Pancreas (tissue), 10 donors: Measurements from ENCODE around the gene FOXP2. TPM values are rescaled to one million over a fixed set of nuclear protein-coding genes. Genes with fewer than 3 reads are reported as not detected.
"Not testable (repeated sequence)": the region's sequence is repeated elsewhere in the genome, so short reads cannot be mapped to it uniquely, and the experiment has no call there.

Source experiments
- ATAC-seq, 4 donors: fragments of 200-7000 bp; cut with Tn5 transposase; one replicate each; pipeline versions ENCODE4 v1.8.0 to v1.9.1; 2020; ENCODE audit warnings: mild to moderate bottlenecking in 4 of 4, moderate library complexity in 4 of 4
- DNase-seq, 6 donors: peaks; one replicate each; pipeline ENCODE4 v3.0.0-alpha.2; 2020
- FAIRE-seq: peaks from 2 replicates; lab custom pipeline; 2012; peaks lifted over from hg19 to GRCh38; lab: Jason Lieb, UNC
- H3K27ac ChIP-seq, 4 donors: fragments of 200-600 bp; sonication (generic); 1 replicate in 3 of 4; 2 replicates in 1 of 4; pipeline versions ENCODE4 v1.5.0 to v1.8.0; 2020
- H3K27me3 ChIP-seq, 4 donors: fragments of 200-600 bp; one replicate each; pipeline ENCODE4 v1.8.0; 2021
- H3K36me3 ChIP-seq, 3 donors: fragments of 200-600 bp; sonication (generic) in 1 of 3; one replicate each; pipeline versions ENCODE4 v1.5.0 to v1.8.0; 2020 to 2021
- H3K4me1 ChIP-seq, 3 donors: fragments of 200-600 bp; one replicate each; pipeline ENCODE4 v1.8.0; 2021
- H3K4me3 ChIP-seq, 4 donors: fragments of 200-600 bp; sonication (generic) in 2 of 4; one replicate each; pipeline versions ENCODE4 v1.5.0 to v1.8.0; 2020 to 2021
- H3K9me3 ChIP-seq, 4 donors: fragments of 200-600 bp; one replicate each; pipeline ENCODE4 v1.8.0; 2021
- WGBS, 2 donors: extraction: QIAGEN DNeasy Blood & Tissue Kit; methylation state at CpG; one replicate each; pipeline ENCODE4 v1.1.7; 2013; 5-methylcytosine and 5-hydroxymethylcytosine counted together
- intact Hi-C, 3 donors: fragments of 100-400 bp; cut with DNase I; formaldehyde crosslinking; loops; one replicate each; pipeline versions ENCODE4 v1.11.1 to v1.14.2; 2022
- polyA plus RNA-seq, 2 donors: library from polyadenylated mRNA; stranded (reverse); fragments of 200-250 nt; gene quantifications; one replicate each; pipeline ENCODE4 v1.2.3, GENCODE V29; 2013
- total RNA-seq, 6 donors: library from RNA; stranded (reverse); fragmentation: NEBNext Ultra II Directional in 4 of 6; extraction: Animal tissue kit (Norgen Biotek cat#: 25700) in 4 of 6; gene quantifications; one replicate each; pipeline versions ENCODE4 v1.2.1 to v1.2.4, GENCODE V29; 2021 to 2023
- TF ChIP-seq, protein P1 (sequence below), 4 donors: fragments of 200-600 bp; sonication (generic) in 3 of 4; IDR thresholded peaks; one replicate each; pipeline versions ENCODE4 v1.5.0 to v1.8.0; 2021; ENCODE audit warnings: antibody characterized with exemption in 4 of 4
- donor health status: healthy with polysubstance abuse.
- donor health status: DM: no; HTN: no; CAD: no; lungs with moderate emphysema.
- donor health status: DM: no; HTN: no; CAD: no.
- donor health status: control.
- donor health status: control.
- donor health status: Bipolar disorder and iron deficiency.
- donor health status: DM: yes; HTN: yes; CAD: no.
- donor health status: DM: no; HTN: no; CAD: no.
- donor health status: DM: no; HTN: no; CAD: no.
- donor health status: DM: yes; HTN: yes; CAD: no.

FOXP2 gene
- total and polyA plus RNA-seq, 8 donors: 2.7 to 12.6 (median 10.2) TPM

DNA sequence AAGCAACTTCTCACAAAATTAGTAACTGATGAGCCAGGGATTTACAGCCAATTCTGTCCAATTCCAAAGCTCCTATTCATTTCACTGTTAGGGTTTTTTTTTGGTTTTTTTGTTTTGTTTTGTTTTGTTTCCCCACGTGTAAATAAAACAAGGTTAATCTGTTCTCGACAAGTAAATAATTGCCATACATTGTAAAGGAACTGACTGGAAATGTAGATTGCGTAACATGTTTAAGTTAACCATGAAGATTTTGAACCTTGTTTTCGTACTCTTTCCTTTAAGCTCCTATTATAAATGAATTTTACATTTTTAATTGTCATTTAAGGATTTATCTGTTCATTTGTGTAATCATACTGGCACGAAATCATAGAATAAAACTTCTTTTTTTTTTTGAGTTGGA, 42.0 kb upstream of the FOXP2 start:
- H3K27me3 ChIP-seq: no peaks in the 10 kb centered on the region
- no peak for FAIRE-seq
- intact Hi-C loops: no loop called here
- no peaks in the 10 kb centered on the region for H3K4me1 ChIP-seq
- H3K36me3 ChIP-seq: no peaks in the 10 kb centered on the region
- H3K4me3 ChIP-seq: no peak overlapping the region
- H3K9me3 ChIP-seq: no peaks in the 10 kb centered on the region
- WGBS, 2 donors: 86 to 94% methylated on average over 5 of the region's 5 CpGs
- no peak for ATAC-seq
- TF ChIP-seq, protein P1, sequence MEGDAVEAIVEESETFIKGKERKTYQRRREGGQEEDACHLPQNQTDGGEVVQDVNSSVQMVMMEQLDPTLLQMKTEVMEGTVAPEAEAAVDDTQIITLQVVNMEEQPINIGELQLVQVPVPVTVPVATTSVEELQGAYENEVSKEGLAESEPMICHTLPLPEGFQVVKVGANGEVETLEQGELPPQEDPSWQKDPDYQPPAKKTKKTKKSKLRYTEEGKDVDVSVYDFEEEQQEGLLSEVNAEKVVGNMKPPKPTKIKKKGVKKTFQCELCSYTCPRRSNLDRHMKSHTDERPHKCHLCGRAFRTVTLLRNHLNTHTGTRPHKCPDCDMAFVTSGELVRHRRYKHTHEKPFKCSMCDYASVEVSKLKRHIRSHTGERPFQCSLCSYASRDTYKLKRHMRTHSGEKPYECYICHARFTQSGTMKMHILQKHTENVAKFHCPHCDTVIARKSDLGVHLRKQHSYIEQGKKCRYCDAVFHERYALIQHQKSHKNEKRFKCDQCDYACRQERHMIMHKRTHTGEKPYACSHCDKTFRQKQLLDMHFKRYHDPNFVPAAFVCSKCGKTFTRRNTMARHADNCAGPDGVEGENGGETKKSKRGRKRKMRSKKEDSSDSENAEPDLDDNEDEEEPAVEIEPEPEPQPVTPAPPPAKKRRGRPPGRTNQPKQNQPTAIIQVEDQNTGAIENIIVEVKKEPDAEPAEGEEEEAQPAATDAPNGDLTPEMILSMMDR (IDR thresholded peaks at IDR 0.05): no peak
- H3K27ac ChIP-seq: no peak overlapping the region
- no peak for DNase-seq

DNA sequence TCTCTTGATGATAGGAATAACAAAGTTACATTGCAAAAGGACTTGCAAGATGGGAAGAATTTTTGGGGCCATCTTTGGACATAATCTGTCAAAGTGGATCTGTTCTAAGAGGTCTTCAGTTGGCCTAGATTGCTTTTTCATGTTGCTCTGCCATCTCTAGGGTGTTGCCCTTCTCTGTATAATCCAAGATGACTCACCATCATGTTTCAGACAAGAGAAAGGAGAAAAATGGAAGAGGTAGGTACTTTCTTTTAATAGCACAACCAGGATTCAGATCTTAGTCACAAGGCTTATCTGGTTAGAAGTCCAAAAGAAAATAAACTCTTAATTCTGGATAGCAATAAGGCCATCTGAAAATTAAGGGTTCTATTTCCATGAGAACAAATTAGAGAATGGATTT, 38.7 kb upstream of the FOXP2 start:
- TF ChIP-seq, protein P1 (IDR thresholded peaks at IDR 0.05): no peak
- intact Hi-C loops: no loop called here
- H3K9me3 ChIP-seq: no peaks in the 10 kb centered on the region
- ATAC-seq: no peak
- DNase-seq: no peak
- no peak overlapping the region for H3K27ac ChIP-seq
- H3K4me1 ChIP-seq: no peaks in the 10 kb centered on the region
- H3K36me3 ChIP-seq: no peaks in the 10 kb centered on the region
- FAIRE-seq: no peak
- no peak overlapping the region for H3K4me3 ChIP-seq
- no peaks in the 10 kb centered on the region for H3K27me3 ChIP-seq

DNA sequence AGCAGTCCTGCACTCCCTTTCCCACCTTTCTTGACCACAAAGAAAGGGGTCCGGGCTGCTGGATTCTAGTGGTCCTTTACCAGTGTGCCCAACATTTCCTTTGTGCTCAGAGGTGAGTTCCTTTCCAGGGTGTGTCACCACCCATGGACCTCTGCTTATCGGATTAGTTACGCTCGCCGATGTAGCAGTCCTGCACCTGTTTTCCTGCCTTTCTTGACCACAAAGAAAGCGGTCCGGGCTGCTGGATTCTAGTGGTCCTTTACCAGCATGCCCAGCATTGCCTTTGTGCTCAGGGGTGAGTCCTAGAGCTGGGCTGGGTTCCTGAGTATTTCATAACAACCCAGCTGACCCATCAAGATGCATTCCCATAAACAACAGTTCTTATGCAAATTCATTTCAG, 30.7 kb upstream of the FOXP2 start:
- ATAC-seq, H3K4me1 ChIP-seq, H3K9me3 ChIP-seq, H3K4me3 ChIP-seq, FAIRE-seq, intact Hi-C loops, H3K36me3 ChIP-seq, H3K27me3 ChIP-seq, H3K27ac ChIP-seq, DNase-seq: not testable (repeated sequence)
- 82 to 96% methylated on average over 7 of the region's 7 CpGs for WGBS, 2 donors

DNA sequence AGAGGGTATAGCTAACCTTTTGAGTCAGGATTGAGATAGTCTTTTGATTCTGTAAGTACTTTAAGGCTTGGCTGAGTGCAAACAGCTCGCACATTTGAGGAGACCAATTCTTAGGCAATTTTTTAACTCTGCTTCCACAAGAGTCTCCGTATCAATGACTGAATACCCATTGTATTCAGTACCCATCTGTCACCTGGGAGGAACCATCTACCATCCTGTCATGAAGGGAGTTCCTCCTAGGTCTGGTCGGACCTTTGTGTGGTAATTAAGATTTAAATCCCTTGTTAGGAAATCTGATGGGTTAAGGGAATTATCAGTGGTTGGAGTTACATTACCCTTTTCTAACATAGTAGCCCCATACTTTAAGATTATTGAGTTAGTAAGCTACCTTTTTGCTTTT, 30.3 kb upstream of the FOXP2 start:
- H3K27ac ChIP-seq, FAIRE-seq, intact Hi-C loops, DNase-seq, H3K4me1 ChIP-seq, H3K36me3 ChIP-seq, H3K27me3 ChIP-seq, ATAC-seq, H3K4me3 ChIP-seq, H3K9me3 ChIP-seq: not testable (repeated sequence)
- 92 to 93% methylated on average over 3 of the region's 3 CpGs for WGBS, 2 donors

DNA sequence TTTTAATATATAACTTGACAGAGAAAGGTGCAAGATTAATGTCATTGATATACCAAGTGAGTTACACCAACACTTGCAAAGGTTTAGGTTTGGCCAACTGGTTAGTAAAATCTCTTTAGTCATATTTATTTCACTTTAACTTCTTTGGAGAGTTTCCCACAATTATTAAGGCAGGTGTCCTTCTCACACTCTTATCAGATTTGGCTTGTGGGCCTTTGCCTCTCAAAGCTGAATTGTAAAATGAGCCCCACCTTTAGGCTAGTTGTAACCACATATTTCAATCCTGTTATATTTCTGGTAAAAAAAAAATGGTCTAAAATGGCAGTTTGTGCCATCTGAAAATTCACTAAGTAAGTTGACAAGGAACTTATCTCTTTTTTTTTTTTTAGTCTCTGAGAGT, 26.6 kb upstream of the FOXP2 start:
- H3K9me3 ChIP-seq: no peaks in the 10 kb centered on the region
- peaks cover 0 to 7% (median 2%) of the 10 kb centered on the region in 3 donors for H3K4me1 ChIP-seq
- no peak for FAIRE-seq
- TF ChIP-seq, protein P1 (IDR thresholded peaks at IDR 0.05): no peak
- no peaks in the 10 kb centered on the region for H3K36me3 ChIP-seq
- intact Hi-C loops: no loop called here
- DNase-seq: no peak
- no peaks in the 10 kb centered on the region for H3K27me3 ChIP-seq
- peak in 2 of 4 donors; percentile 59 to 78 for ATAC-seq
- no peak overlapping the region for H3K27ac ChIP-seq
- no peak overlapping the region for H3K4me3 ChIP-seq

DNA sequence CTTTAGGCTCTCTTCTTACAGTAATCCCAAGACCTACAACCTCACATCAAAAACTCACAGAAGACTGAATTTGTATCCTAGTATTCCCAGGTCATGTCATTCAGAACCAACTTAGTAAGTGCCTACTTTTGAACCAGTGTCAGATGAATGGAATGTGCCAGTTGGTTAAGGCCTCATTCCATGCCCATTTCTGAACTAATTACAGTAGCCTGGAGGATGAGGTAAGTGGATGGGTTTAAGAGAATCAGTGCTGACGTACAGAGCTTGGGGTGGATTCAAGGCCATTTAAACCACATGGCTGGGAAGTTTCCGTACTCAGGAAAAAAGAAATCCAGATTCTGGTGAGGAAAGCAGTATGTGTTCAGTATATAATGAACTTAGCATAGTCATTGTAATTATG, 21.9 kb upstream of the FOXP2 start:
- Histone ChIP-seq H3K27me3 (no peaks in the 10 kb centered on the region), H3K4me3 (no peak overlapping the region), H3K9me3 (no peaks in the 10 kb centered on the region), H3K4me1 (peaks cover 0 to 3% (median 0%) of the 10 kb centered on the region in 3 donors), H3K27ac (no peak overlapping the region), H3K36me3 (no peaks in the 10 kb centered on the region)
- DNase-seq (no peak), FAIRE-seq (no peak), ATAC-seq (no peak)
- 90 to 94% methylated on average over 2 of the region's 2 CpGs for WGBS, 2 donors
- TF ChIP-seq, protein P1 (IDR thresholded peaks at IDR 0.05): no peak
- intact Hi-C loops: no loop called here
